Right lobe of liver (tissue), 6 donors: ENCODE results near the gene TMEM121. TPM values are rescaled to one million over a fixed set of nuclear protein-coding genes. Genes with fewer than 3 reads are reported as not detected.

Experiments used
- ATAC-seq, 4 donors: fragments of 200-7000 bp; cut with Tn5 transposase; one replicate each; pipeline ENCODE4 v1.9.1; 2020; ENCODE audit warnings: mild to moderate bottlenecking in 4 of 4, moderate library complexity in 4 of 4
- DNase-seq, 3 donors: peaks; one replicate each; pipeline ENCODE4 v3.0.0-alpha.2; 2020
- H3K27ac ChIP-seq, 3 donors: fragments of 200-600 bp; one replicate each; pipeline ENCODE4 v1.8.0; 2022
- H3K27me3 ChIP-seq, 2 donors: fragments of 200-600 bp; one replicate each; pipeline ENCODE4 v1.8.0; 2022
- H3K36me3 ChIP-seq, 4 donors: fragments of 200-600 bp; sonication (generic) in 1 of 4; one replicate each; pipeline versions ENCODE4 v1.5.1 to v1.8.0; 2017 to 2022; ENCODE audit warnings: control low read depth in 1 of 4
- H3K4me1 ChIP-seq, 4 donors: fragments of 200-600 bp; sonication (generic) in 1 of 4; one replicate each; pipeline versions ENCODE4 v1.5.1 to v1.8.0; 2017 to 2022; ENCODE audit warnings: control low read depth in 1 of 4
- H3K4me3 ChIP-seq, 3 donors: fragments of 200-600 bp; one replicate each; pipeline ENCODE4 v1.8.0; 2022
- H3K9me3 ChIP-seq, 4 donors: fragments of 200-600 bp; sonication (generic) in 1 of 4; one replicate each; pipeline versions ENCODE4 v1.5.1 to v1.8.0; 2017 to 2022; ENCODE audit warnings: control low read depth in 1 of 4
- POLR2A ChIP-seq: fragments of 450-650 bp; IDR thresholded peaks from one replicate; pipeline ENCODE4 v1.6.1; 2017; ENCODE audit warnings: antibody characterized with exemption, mild to moderate bottlenecking
- WGBS: methylation state at CpG from one replicate; pipeline ENCODE4 v1.1.6; 2018; ENCODE audit warnings: low coverage, low lambda C conversion rate; ENCODE audit not compliant: insufficient coverage; ENCODE audit errors: missing lambda C conversion rate; 5-methylcytosine and 5-hydroxymethylcytosine counted together
- intact Hi-C, 2 donors: fragments of 100-400 bp; cut with DNase I; formaldehyde crosslinking; loops; one replicate each; pipeline versions ENCODE4 v1.11.2 to v1.14.1; 2022
- long read RNA-seq: library from polyadenylated mRNA; unstranded; transcript quantifications from one replicate; pipeline ENCODE4 v2.0.0, GENCODE V29; 2019
- total RNA-seq, 6 experiments: library from RNA; depleted of rRNA in 2 of 6; stranded (reverse); fragments of >200 nt in 2 of 6; fragmentation: NEBNext Ultra II Directional in 3 of 6; extraction: Animal tissue kit (Norgen Biotek cat#: 25700) in 3 of 6; gene quantifications; one replicate each; pipeline versions ENCODE4 v1.1.0 to v1.2.4, GENCODE V29; 2016 to 2023
- TF ChIP-seq, protein P1 (sequence below), 4 donors: fragments of 200-600 bp in 3 of 4; fragments of 450-650 bp in 1 of 4; IDR thresholded peaks; one replicate each; pipeline versions ENCODE4 v1.5.1 to v1.8.0; 2016 to 2022; ENCODE audit warnings: antibody characterized with exemption in 4 of 4, mild to moderate bottlenecking in 2 of 4
- donor health status: DM: no; HTN: yes; CAD: no.
- donor health status: DM: no; HTN: no; CAD: no.
- donor health status: DM: no; HTN: no; CAD: no.
- donor health status: DM: no; HTN: yes; CAD: no.
- donor health status: DM: no; HTN: yes; CAD: no.

Gene TMEM121
- 1 to 10 TPM in 5 of 6 experiments, under 1 TPM in 1; 0.74 to 3.2 (median 2.2) TPM for total RNA-seq
- long read RNA-seq: 0 reads

GRCh38 chr14:105525861-105526775 lies at the start of gene TMEM121:
TSS of gene TMEM121 (plus strand) at chr14:105526583. CDS start at chr14:105528835, 2,252 bp downstream.
- Histone ChIP-seq H3K27me3 (no peaks in the 10 kb centered on the region), H3K27ac (no peak within 1 kb of the TSS), H3K36me3 (no peaks in the 10 kb centered on the region), H3K4me1 (peaks cover 0 to 17% (median 0%) of the 10 kb centered on the region in 4 donors), H3K9me3 (no peaks in the 10 kb centered on the region), H3K4me3 (peak within 1 kb of the TSS; percentile 39 to 41 (median 40))
- ATAC-seq (peak in 3 of 4 donors; percentile 3 to 14 (median 7)), DNase-seq (no peak)
- TF ChIP-seq POLR2A: no peak
- TF ChIP-seq, protein P1, sequence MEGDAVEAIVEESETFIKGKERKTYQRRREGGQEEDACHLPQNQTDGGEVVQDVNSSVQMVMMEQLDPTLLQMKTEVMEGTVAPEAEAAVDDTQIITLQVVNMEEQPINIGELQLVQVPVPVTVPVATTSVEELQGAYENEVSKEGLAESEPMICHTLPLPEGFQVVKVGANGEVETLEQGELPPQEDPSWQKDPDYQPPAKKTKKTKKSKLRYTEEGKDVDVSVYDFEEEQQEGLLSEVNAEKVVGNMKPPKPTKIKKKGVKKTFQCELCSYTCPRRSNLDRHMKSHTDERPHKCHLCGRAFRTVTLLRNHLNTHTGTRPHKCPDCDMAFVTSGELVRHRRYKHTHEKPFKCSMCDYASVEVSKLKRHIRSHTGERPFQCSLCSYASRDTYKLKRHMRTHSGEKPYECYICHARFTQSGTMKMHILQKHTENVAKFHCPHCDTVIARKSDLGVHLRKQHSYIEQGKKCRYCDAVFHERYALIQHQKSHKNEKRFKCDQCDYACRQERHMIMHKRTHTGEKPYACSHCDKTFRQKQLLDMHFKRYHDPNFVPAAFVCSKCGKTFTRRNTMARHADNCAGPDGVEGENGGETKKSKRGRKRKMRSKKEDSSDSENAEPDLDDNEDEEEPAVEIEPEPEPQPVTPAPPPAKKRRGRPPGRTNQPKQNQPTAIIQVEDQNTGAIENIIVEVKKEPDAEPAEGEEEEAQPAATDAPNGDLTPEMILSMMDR (IDR thresholded peaks at IDR 0.05): no peak
- intact Hi-C loops: loop anchor here in 1 of 2 donors (10.0 kb wide), 1 partner anchor 151 kb away; no protein-coding TSS in a partner anchor
- WGBS: 2% methylated on average over 10 of the region's 88 CpGs

DNA sequence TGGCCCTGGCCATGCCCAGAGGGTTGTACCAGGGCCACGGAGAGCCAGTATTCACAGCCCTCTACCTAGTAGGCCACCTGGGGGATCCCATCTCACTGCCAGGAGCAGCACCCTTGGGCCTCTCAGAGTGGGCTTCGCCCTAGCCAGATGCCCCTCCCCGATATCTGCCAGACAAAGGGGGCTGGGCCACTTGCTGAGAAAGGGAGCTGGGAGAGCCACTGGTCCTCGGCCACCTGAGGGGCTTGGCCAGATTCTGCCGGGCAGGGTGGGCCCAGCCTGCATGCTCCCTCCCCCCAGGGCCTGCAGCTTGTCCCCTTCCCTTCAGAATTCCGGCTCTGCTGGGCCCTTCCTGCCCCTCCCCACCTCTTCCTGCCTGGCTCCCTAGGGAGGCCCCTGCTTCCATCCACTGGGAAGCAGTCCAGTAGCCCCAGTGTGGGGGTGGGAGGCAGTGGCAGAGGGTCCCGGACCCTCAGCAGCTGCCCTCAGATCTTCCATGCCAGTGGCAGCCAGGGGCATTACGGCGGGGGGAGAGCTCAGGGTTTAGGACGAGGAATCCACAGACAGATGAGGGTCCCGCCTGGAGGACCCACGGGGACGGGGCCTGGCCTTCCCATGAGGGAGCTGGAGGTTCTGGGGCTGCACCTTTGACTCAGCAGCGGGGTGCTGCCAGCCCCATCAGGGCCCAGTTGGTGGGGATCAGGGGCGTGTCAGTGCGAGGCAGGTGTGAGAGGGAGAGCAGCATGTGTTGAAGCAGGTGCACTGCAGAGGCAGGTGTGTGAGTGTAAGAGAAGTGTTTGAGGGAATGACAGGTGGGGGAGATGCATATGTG lies 49.3 kb upstream of the TMEM121 start:
- H3K27ac ChIP-seq: peak overlapping the region; percentile 68 to 86 (median 85)
- peak overlapping the region in 2 of 3 donors; percentile 63 to 82 for H3K4me3 ChIP-seq
- DNase-seq: peak in 1 of 3 donors; percentile 44
- no peaks in the 10 kb centered on the region for H3K36me3 ChIP-seq
- H3K4me1 ChIP-seq: peaks cover 0 to 53% (median 24%) of the 10 kb centered on the region in 4 donors
- intact Hi-C loops: no loop called here
- H3K9me3 ChIP-seq: no peaks in the 10 kb centered on the region
- WGBS: 63% methylated on average over 8 of the region's 16 CpGs
- no peaks in the 10 kb centered on the region for H3K27me3 ChIP-seq
- ATAC-seq: no peak
- TF ChIP-seq, protein P1 (IDR thresholded peaks at IDR 0.05): no peak
- TF ChIP-seq POLR2A: no peak

- H3K4me3 ChIP-seq: no peak overlapping the region
- intact Hi-C loops: no loop called here
- no peaks in the 10 kb centered on the region for H3K27me3 ChIP-seq
- no peak for TF ChIP-seq POLR2A
- TF ChIP-seq, protein P1 (IDR thresholded peaks at IDR 0.05): no peak
- no peaks in the 10 kb centered on the region for H3K9me3 ChIP-seq
- ATAC-seq: no peak
- H3K4me1 ChIP-seq: peaks cover 0 to 55% (median 25%) of the 10 kb centered on the region in 4 donors
- WGBS: 74% methylated on average over 6 of the region's 56 CpGs
- no peaks in the 10 kb centered on the region for H3K36me3 ChIP-seq
- DNase-seq: no peak
- no peak overlapping the region for H3K27ac ChIP-seq
These were observed 48.6 kb upstream of the TMEM121 start for GRCh38 chr14:105477660-105478397.
